GM21423 (cell line): ENCODE results near the gene MTTP.
"Not testable (repeated sequence)": the region's sequence is repeated elsewhere in the genome, so short reads cannot be mapped to it uniquely, and the experiment has no call there.

Experiments
- ATAC-seq: cut with Tn5 transposase; IDR thresholded peaks from one replicate; pipeline ENCODE4 v1.9.1; 2021; ENCODE audit warnings: mild to moderate bottlenecking, moderate library complexity; ENCODE audit not compliant: unreplicated experiment

MTTP gene

DNA sequence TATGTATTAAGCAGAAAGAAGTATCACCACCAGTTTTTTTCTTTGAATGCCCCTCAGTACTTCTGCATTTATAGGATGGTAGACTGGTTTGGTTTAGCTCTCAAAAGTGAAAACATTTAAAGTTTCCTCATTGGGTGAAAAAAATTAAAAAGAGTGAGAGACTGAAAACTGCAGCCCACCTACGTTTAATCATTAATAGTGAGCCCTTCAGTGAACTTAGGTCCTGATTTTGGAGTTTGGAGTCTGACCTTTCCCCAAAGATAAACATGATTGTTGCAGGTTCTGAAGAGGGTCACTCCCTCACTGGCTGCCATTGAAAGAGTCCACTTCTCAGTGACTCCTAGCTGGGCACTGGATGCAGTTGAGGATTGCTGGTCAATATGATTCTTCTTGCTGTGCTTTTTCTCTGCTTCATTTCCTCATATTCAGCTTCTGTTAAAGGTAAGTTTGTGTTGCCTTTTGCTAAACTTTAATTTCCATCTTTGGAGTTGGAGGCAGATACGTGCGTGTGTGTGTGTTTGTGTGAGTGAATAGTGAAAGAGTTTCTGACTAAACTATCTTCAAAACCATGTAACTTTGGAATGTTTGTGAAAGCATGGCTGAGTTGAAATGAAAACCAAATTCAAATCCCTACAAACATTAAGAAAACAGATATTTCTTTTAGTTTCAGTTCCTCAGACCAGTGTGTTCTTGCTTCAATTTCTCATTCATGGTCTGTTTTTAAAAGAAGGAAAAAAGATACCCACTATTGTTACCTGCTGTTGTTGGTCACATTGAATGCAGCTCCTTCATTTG lies at the start of gene MTTP:
Gene MTTP, plus strand, starts transcription at position 295 of the 795 bp plus-strand sequence. Its CDS starts 86 bp downstream, at position 381.
- ATAC-seq: peak; percentile 78

DNA sequence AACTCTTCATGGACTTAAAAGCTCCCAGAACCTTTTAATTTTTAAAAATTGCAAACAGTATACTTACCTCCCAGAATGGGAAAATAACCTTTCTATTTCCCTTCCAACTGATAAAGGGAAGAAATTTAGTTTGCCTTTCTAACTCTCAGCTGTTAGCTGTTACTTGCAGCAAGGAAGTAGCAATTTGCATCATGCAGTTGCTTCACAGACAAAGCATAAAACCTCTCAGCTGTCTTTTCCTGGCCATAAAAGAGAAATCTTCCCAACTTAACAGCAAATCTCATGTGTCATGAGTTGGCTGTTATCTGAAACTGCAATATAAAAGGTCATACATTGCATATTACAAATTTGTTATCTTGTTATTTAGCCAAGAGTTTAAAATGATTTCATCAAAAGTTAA lies 45.4 kb upstream of the MTTP start:
- ATAC-seq: no peak

DNA sequence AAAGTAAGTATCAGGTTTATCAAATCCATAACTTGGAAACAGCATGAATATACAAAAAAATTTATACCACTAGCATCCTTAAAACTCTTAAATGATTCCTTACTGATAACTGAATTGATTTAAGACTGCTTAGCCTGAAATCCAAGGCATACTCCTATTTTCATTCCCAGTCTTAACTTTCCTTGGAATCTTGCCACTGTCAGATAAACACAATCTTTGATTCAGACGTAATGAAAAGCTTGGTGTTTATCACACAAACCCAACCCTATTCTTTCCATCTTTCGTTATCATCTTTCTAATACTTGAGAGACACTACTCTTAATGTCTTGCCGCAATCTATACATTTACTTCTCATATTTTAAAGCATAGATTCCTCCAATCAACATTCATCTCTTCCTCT lies 44.7 kb upstream of the MTTP start:
- no peak for ATAC-seq

DNA sequence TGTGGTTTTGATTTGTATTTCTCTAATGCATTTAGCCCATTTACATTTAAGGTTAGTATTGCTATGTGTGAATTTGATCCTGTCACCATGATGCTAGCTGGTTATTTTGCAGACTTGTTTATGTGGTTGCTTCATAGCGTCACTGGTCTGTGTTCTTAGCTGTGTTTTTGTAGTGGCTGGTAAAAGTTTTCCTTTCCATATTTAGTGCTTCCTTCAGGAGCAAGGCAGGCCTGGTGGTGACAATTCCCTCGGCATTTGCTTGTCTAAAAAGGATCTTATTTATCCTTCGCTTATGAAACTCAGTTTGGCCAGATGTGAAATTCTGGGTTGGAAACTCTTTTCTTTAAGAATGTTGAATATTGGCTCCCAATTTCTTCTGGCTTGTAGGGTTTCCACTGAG lies 39.9 kb upstream of the MTTP start:
- ATAC-seq: not testable (repeated sequence)

DNA sequence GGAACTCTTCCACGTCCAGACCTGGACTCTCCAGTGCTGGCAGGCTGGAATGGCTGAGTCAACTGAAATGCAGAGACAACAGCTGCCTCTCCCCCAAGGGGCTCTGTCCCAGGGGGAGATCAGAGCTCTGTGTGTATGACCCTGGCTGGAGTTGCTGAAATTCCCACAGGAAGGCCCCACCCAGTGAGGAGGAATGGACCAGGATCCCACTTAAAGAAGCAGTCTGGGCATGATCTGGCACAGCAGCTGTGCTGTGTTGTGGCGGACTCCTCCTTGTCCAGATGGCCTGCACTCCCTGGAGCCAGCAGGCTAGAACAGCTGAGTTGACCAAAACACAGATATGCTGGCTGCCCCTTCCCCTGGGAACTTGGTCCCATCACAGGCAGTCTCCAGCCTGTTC lies 38.4 kb upstream of the MTTP start:
- ATAC-seq: no peak

DNA sequence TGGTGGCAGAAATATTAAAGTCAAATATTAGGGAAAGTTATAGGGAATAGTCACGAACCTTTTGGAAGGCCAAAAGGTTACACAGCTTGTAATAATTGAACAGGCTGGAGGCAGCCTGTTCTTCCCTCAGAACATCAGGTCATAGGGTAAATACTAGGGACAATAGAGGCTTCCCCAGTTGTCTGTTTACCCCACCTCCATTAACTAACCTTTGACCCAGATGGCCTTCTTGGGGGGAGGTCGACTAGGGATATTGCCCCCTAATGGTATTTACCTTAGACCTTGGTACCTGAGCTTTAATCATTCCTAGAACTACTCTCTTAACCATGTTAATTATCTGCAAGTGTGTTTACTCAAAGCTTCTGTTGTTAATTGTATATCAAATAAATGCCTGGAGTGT lies 37.8 kb upstream of the MTTP start:
- ATAC-seq: no peak

DNA sequence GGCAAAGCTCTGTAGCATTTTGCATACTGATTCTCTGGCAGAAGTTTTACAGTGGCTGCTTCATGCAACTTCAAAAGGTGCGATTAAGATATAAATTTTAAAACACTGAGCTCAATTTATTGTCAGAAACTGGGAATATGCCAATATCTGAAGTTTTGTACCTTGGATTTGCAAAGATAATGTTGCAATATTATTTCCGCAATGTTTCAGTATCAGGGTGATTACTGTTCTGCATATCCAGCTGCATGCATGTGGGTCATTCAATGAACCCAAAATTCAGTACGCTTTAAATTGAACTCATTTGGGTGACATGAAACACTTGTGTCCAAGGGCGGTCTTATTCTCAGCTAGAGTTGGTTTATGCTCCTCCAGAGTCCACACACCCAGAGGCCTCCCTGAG lies 37.0 kb upstream of the MTTP start:
- ATAC-seq: no peak

DNA sequence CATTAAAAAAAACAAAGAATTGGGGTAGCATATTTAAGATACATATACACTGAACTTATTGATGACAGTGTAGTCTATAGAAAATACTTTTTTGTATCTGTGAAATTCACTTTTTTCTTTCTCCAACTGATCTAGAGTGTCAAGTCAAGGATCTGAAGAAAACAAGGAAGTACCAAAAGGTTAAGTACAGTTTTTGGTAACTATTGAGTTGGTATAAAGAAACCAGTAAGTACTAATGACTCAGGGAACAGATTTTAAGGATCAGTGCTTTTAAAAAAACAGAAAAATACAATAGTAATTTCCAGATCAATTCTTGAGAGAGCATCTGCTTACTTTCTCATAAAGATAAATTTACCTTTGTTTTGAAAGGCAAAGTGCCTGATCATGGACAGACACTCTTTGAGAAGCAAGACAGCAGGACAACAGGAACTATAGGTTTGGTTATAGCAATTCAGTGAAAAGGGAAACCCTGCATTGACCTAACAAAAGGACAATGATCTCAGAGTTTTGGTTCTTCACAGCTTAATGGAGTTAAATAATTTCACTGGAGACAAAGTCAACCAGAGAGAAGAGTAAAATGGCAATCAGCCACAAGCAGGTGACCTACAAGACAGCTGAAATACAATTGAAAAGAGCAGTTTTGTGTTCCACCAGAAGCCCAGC lies 34.2 kb upstream of the MTTP start:
- no peak for ATAC-seq

DNA sequence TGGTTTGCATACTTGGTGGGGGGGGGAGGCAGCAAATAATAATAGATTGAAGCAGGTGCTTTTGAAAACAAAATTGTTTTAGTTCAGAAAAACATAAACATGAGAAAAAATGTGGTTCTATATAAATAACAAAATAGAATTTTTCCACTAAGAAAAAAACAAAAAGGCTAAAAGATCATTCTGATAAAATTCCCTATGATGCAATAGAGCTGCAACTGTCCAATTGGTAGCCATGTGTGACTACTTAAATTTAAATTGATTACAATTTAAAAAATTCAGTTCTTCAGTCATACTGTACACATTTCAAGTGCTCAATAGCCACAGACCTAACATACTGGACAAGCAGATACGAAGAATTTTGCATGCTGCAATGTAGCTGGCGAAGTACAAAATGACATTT lies 21.8 kb upstream of the MTTP start:
- ATAC-seq: no peak

DNA sequence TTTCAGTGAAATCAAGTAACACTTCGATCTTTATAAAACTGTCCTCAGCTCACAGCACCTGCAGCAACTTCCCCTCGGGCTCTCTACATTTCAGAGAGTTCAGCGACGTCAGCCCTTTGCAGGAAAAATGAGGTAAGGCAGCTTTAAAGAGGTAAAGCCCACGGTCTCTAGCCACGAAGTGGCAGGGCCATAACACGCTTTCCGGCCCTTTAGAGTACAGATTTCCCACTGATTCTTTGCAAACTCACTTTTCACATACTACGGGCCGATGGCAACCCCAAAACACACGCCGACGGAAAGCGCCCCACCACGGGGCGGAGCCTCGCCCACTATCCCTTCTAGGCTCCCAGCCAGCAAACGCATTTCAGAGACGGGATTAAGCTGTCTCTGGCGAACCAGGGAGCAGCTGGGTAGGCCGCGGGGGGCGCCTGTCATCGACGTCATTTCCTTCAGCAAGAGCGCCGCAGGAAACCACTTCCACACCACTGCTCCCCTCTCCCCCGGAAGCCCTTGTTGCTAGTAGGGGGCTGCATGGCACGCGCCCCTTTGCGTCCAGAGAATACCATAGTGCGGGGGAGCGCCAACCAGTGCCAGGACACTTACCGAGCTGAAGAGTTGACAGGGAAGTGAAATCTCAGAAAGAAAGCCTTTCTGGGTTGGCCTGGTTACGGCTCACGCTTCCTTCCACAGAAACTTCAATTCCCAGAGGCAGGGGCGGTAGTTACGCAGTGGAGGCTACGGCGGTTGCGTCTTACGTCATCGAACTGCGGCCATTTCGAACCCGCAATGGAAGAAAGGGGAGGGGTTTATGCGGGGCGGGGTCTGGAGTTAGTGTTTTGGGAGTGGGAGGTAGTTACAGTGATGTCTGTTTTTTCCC lies 11.1 kb upstream of the MTTP start, which contains the start of gene TRMT10A:
Gene TRMT10A, minus strand, starts transcription at position 730 of the 877 bp plus-strand sequence. CDS start 4,701 bp downstream, outside the sequence.
- peak; percentile 94 for ATAC-seq

DNA sequence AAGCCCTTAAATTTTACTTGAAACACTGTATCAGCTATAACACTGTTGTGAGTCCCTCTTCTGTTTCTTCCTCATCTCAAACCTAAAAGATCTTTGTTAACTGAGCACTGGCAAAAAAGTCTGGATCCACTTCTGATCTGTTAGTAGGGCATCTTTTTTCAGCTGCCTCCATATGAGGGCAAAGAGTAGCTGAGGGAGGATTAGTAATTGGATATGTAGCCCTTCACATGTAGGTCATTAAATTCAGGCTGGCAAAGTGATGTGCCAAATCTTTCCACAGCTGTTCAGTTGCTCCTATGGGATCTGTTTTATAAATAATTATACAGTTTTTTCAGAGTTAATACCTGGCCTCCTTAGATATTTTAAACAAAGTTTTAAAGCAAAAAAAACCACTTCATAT lies 9.7 kb upstream of the MTTP start:
- no peak for ATAC-seq

DNA sequence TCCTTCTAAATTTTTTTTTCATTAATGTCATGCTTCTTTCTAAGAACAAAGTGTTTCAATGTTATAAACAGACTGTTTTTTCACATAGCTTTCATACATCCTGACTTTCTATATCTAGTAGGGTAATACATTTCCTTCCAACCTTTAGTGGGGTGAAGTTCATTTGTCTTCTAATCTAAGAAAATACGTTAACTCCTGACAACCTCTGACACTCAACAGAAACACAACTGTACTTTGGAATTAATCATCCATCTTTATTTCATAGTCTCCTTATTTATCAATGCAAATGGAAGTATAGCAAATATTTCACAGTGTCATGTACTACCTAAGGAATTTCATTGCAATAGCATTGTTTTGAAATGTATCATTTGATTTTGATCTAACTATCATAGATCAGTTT lies 2.7 kb upstream of the MTTP start:
- ATAC-seq: no peak

DNA sequence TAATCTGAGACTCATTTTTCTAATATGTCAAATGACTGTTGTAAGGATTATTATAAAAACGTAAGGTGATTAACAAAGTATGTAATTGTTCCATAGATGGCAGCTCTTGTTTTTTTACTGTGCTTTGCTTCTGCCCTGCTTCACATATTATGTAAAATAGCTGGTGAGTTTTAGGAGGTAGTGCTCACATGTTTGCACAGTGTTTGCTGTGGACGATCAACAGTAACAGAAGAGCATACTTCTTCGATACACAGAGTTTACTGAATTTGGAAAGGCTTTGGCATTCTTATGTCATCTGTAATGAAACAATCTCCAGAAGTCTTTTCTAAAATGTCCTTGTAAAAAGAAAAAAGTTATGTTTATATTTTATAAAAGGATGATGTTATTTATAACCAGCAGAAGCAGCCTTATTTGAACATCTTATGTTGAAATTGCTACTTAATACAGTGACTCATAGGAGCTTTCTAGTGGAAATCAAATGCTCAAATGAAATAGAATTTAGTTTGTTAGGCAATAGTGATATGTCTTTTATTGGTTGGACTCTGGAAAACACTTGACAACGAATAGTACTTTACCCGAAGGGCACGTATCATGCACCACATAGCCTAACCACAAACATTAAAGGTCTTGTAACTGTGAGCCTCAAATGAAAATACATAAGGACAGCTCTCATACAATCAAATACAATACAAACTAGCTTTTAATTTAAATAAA lies 1.9 kb upstream of the MTTP start:
- no peak for ATAC-seq

DNA sequence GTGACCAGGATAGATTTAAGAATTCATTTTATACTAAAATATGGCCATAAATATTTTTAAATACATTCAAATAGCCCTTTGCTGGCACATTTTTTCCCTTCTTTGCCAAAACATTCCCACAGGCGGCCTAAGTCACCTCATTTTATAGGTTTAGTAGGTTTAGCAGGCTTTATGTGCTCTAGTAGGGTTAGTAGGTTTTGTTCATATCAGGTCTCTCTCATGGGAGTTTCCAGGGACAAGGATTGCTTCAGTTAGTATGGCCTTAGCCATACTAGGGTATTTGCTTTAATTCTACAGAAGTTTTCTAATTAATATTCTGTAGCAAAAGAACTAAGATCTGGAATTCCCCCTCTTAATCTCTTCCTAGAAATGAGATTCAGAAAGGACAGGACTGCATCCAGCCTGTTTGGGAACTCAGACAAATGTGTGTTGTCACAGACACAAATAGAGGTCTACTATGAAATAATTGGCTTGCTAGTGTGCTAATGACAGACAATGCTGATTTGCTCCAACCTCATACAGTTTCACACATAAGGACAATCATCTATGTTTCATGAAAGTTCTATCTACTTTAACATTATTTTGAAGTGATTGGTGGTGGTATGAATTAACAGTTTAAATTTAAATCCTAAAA lies 772 bp upstream of the MTTP start:
- ATAC-seq: no peak

DNA sequence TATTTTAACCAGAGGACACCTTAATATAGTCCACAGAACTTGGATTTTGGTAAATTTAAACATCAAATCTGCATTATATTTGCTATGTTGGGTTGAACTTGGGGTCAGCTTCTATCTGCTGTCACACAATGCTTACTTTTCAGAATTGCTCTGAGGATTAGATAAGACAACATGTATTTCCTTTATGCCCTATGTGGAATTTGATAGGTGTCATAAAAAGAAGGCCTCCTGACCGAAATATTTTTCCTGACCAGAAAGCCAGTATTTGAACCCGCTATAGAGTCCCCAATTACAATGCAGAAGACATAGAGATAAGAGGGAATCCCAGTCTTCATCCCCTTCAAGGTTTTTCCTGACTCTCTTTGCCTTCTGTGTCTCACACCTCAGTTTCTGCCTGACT lies 4.1 kb downstream of the MTTP start:
- no peak for ATAC-seq

DNA sequence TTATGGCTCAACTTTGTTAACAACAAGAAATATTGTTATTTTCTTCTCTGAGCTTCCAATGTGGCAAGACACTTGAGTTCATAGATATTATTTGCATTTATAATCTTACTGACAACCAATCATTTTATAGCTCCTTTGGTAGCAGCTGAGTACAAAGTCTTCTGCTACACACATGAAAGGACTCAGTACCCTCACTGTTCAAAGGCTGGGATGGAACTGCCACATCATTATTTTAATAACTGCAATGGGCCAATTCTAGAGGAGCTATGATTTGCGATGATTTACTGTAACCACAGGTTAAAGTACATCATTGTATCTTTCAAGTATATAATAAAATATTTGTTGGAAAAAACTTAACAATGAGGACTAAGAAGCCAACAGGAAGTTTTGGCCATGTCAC lies 10.9 kb downstream of the MTTP start:
- no peak for ATAC-seq

DNA sequence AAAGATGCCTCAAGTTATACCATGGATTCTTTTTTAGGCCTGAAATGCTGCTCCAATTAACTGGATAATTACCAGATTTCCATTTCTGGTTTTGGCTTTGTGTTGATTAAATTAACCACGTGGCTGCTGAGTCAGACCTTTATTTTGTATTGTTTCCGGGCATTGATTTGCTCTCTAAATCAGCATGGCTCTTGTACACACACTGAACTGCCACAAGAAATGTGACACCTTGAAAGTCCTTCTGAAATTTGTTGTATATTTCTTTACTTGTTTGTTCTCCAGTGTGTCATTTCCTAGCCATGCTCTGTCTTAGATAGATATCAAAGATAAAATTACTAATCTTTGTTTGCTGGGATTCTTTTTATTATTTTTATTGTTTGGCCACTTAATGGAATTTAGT lies 11.7 kb downstream of the MTTP start:
- ATAC-seq: no peak

DNA sequence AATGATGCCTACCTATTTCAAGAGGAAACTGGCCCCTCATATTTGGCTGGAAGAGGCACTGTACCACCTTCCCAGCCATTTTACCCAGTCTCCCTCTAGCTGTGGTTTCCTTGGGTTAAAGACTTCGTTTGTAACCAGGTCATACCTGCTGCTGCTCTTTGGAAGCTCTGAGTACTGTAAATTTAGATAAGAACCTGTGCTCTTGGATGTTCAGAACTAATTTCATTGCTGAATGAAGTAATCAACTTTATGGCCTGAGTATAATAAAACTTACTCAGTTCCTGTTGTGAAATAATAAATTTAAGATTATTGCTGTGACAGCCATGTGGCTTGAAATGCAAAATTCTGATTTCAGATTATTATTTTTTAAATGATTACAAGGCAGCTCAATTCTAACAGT lies 12.2 kb downstream of the MTTP start:
- no peak for ATAC-seq

DNA sequence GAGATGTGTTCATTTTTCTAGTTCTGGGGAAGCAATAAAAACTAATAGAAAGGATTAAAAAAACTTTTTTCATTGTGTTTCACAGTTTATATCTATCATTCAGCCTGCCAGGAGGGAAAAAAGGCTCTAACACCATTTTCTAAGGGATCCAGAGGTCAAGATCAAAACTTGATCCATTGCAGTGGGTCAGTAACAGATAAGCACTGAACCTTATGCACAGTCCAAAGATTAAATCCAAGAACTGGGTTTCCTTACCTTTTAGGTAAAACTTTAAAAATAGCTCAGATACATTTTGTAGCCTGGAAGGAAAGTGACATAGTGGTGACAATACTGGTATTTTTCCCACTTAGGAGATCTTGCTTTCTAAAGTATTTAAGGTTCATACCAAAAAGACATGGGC lies 12.7 kb downstream of the MTTP start:
- ATAC-seq: no peak

DNA sequence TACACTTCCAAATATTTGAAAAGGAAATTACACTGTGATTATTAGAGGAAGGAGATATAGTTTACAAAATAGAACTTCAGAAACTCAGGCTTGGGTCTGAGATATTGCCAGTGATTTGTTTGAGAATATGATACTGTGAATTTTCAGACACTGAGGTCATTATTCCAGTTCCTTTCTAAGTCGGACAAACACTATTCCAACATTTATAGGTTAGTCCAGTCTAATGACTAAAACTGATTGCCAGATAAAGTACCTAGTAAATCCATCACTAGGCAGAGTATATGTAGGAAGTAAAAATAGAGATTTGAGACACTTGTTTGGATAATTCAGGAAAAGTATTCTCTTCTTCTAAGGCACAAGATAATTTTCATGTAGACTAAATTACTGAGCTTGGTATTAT lies 13.2 kb downstream of the MTTP start:
- ATAC-seq: no peak
